Peyer's patch (tissue), 4 donors: ENCODE data around the gene CBR4. TPM values are rescaled to one million over a fixed set of nuclear protein-coding genes. Genes with fewer than 3 reads are reported as not detected.

Experiments used
- DNase-seq, 3 donors: peaks; one replicate each; pipeline ENCODE4 v3.0.0-alpha.2; 2017 to 2019
- H3K27ac ChIP-seq, 4 donors: fragments of 200-600 bp; sonication (generic); one replicate each; pipeline ENCODE4 v1.5.1; 2016 to 2019
- H3K27me3 ChIP-seq, 2 donors: fragments of 200-600 bp; sonication (generic); one replicate each; pipeline ENCODE4 v1.5.1; 2019
- H3K36me3 ChIP-seq, 3 donors: fragments of 200-600 bp; sonication (generic); one replicate each; pipeline ENCODE4 v1.5.1; 2016 to 2019
- H3K4me1 ChIP-seq, 4 donors: fragments of 200-600 bp; sonication (generic); one replicate each; pipeline ENCODE4 v1.5.1; 2016 to 2019
- H3K4me3 ChIP-seq, 4 donors: fragments of 200-600 bp; sonication (generic); 1 replicate in 3 of 4; 2 replicates in 1 of 4; pipeline ENCODE4 v1.5.1; 2016 to 2019; ENCODE audit warnings: mild to moderate bottlenecking in 1 of 4
- H3K9me3 ChIP-seq, 4 donors: fragments of 200-600 bp; sonication (generic); one replicate each; pipeline ENCODE4 v1.5.1; 2016 to 2019; ENCODE audit warnings: mild to moderate bottlenecking in 1 of 4
- CTCF ChIP-seq, 6 experiments: fragments of 450-650 bp in 4 of 6; fragments of 200-600 bp in 2 of 6; sonication (generic) in 1 of 6; IDR thresholded peaks; one replicate each; pipeline ENCODE4 v1.5.1; 2017 to 2019; ENCODE audit warnings: antibody characterized with exemption in 6 of 6, mild to moderate bottlenecking in 3 of 6, moderate library complexity in 1 of 6
- POLR2A ChIP-seq, 2 donors: fragments of 450-650 bp; IDR thresholded peaks; one replicate each; pipeline ENCODE4 v1.5.1; 2017; ENCODE audit warnings: antibody characterized with exemption in 2 of 2, mild to moderate bottlenecking in 2 of 2, moderate library complexity in 2 of 2
- total RNA-seq, 4 donors: library from RNA; depleted of rRNA; stranded (reverse); fragments of >200 nt; gene quantifications; one replicate each; pipeline ENCODE4 v1.1.0, GENCODE V29; 2016

The CBR4 gene
- total RNA-seq, result 10 to 100 TPM; 16.5 to 24.5 (median 22.8) TPM

- no peaks in the 10 kb centered on the region for H3K36me3 ChIP-seq
- no peaks in the 10 kb centered on the region for H3K9me3 ChIP-seq
- TF ChIP-seq CTCF (IDR thresholded peaks at IDR 0.05) (peak; percentile 6 to 50 (median 33)), POLR2A (IDR thresholded peaks at IDR 0.05) (peak; percentile 82 to 84)
- H3K27ac ChIP-seq, result peak within 1 kb of the TSS; percentile 85 to 94 (median 90)
- DNase-seq, result peak; percentile 97 to 99 (median 98)
- peak within 1 kb of the TSS; percentile 63 to 86 (median 70) for H3K4me3 ChIP-seq
- H3K27me3 ChIP-seq, result no peaks in the 10 kb centered on the region
- peaks cover 0 to 13% (median 5%) of the 10 kb centered on the region in 4 donors for H3K4me1 ChIP-seq
These were observed at the start of gene CBR4 for GRCh38 chr4:169010125-169011023. TSS of gene CBR4 (minus strand) at chr4:169010255. CDS start at chr4:169010089, 166 bp downstream.

- Histone ChIP-seq H3K9me3 (no peaks in the 10 kb centered on the region), H3K27me3 (no peaks in the 10 kb centered on the region), H3K4me1 (peaks cover 0 to 16% (median 0%) of the 10 kb centered on the region in 4 donors), H3K27ac (peak overlapping the region in 1 of 4 donors; percentile 21), H3K4me3 (no peak overlapping the region), H3K36me3 (no peaks in the 10 kb centered on the region)
- DNase-seq, result no peak
- TF ChIP-seq POLR2A (IDR thresholded peaks at IDR 0.05) (no peak), CTCF (IDR thresholded peaks at IDR 0.05) (no peak)
These were observed 49.5 kb upstream of the CBR4 start for GRCh38 chr4:169059306-169060211.

- no peak overlapping the region for H3K4me3 ChIP-seq
- TF ChIP-seq POLR2A (IDR thresholded peaks at IDR 0.05), result no peak
- H3K4me1 ChIP-seq, result peaks cover 0 to 14% (median 0%) of the 10 kb centered on the region in 4 donors
- no peak overlapping the region for H3K27ac ChIP-seq
- no peak for DNase-seq
- no peaks in the 10 kb centered on the region for H3K27me3 ChIP-seq
- H3K9me3 ChIP-seq, result no peaks in the 10 kb centered on the region
- H3K36me3 ChIP-seq, result no peaks in the 10 kb centered on the region
These were observed 48.3 kb upstream of the CBR4 start for GRCh38 chr4:169058312-169058711.

GRCh38 chr4:169054879-169055278, 44.8 kb upstream of the CBR4 start:
- no peak overlapping the region for H3K4me3 ChIP-seq
- H3K4me1 ChIP-seq, result no peaks in the 10 kb centered on the region
- H3K27ac ChIP-seq, result no peak overlapping the region
- TF ChIP-seq POLR2A (IDR thresholded peaks at IDR 0.05) (no peak), CTCF (IDR thresholded peaks at IDR 0.05) (no peak)
- no peaks in the 10 kb centered on the region for H3K9me3 ChIP-seq
- DNase-seq, result no peak
- no peaks in the 10 kb centered on the region for H3K27me3 ChIP-seq
- no peaks in the 10 kb centered on the region for H3K36me3 ChIP-seq

GRCh38 chr4:169052594-169052945, 42.5 kb upstream of the CBR4 start:
- DNase-seq, result no peak
- Histone ChIP-seq H3K4me1 (no peaks in the 10 kb centered on the region), H3K27me3 (no peaks in the 10 kb centered on the region), H3K27ac (no peak overlapping the region), H3K9me3 (no peaks in the 10 kb centered on the region), H3K36me3 (no peaks in the 10 kb centered on the region), H3K4me3 (no peak overlapping the region)
- TF ChIP-seq CTCF (IDR thresholded peaks at IDR 0.05) (no peak), POLR2A (IDR thresholded peaks at IDR 0.05) (no peak)
